Activated B cell treated with CpG ODN at 0.5 μM for 24 hours (primary cell): ENCODE results near the gene FBN2. TPM values are rescaled to one million over a fixed set of nuclear protein-coding genes. Genes with fewer than 3 reads are reported as not detected.

Source experiments
- ATAC-seq: fragments of 200-7000 bp; cut with Tn5 transposase; one replicate; pipeline ENCODE4 v1.10.0; 2021; ENCODE audit warnings: low read depth, mild to moderate bottlenecking, moderate library complexity
- CTCF ChIA-PET: fragments of 350-600 bp; sonication (Branson Sonifier 250); formaldehyde crosslinking; loops from one replicate; lab custom pipeline; 2021; ENCODE audit warnings: antibody characterized with exemption; lab: Charles Lee
- POLR2A ChIA-PET: fragments of 350-600 bp; sonication (Branson Sonifier 250); formaldehyde crosslinking; loops from one replicate; lab custom pipeline; 2021; ENCODE audit warnings: antibody characterized with exemption; lab: Charles Lee
- DNase-seq: peaks from one replicate; pipeline ENCODE4 v3.0.0; 2022
- H3K27ac Mint-ChIP-seq: one replicate; pipeline ENCODE4 v1.8.0; 2020; ENCODE audit warnings: mixed read lengths
- H3K27me3 Mint-ChIP-seq: one replicate; pipeline ENCODE4 v1.8.0; 2021; ENCODE audit warnings: mixed read lengths
- H3K36me3 Mint-ChIP-seq: one replicate; pipeline ENCODE4 v1.8.0; 2021; ENCODE audit warnings: low read depth, mixed read lengths
- H3K4me1 Mint-ChIP-seq: one replicate; pipeline ENCODE4 v1.8.0; 2021; ENCODE audit warnings: mixed read lengths
- H3K4me3 Mint-ChIP-seq: one replicate; pipeline ENCODE4 v1.8.0; 2020; ENCODE audit warnings: mild to moderate bottlenecking, mixed read lengths
- H3K9me3 Mint-ChIP-seq: one replicate; pipeline ENCODE4 v1.8.0; 2020; ENCODE audit warnings: mixed read lengths
- CTCF ChIP-seq: fragments of 200-600 bp; IDR thresholded peaks from one replicate; pipeline ENCODE4 v1.8.0; 2022; ENCODE audit warnings: antibody characterized with exemption, mild to moderate bottlenecking
- intact Hi-C: fragments of 100-400 bp; cut with micrococcal nuclease; formaldehyde crosslinking; loops from one replicate; pipeline ENCODE4 v1.15.1; 2024
- total RNA-seq: library from RNA; stranded (reverse); gene quantifications from 2 replicates; pipeline ENCODE4 v1.2.3, GENCODE V29; 2022

FBN2 gene
- total RNA-seq, 1 donor from 2014 or later, result not detected

- POLR2A ChIA-PET, result no interaction called here
- DNase-seq (no peak), ATAC-seq (no peak)
- H3K27ac Mint-ChIP-seq, result no peak overlapping the region
- H3K36me3 Mint-ChIP-seq, result no peaks in the 10 kb centered on the region
- H3K4me3 Mint-ChIP-seq, result no peak overlapping the region
- no peaks in the 10 kb centered on the region for H3K4me1 Mint-ChIP-seq
- CTCF ChIA-PET, result no interaction called here
- H3K9me3 Mint-ChIP-seq, result no peaks in the 10 kb centered on the region
- TF ChIP-seq CTCF, result no peak
- H3K27me3 Mint-ChIP-seq, result peaks cover 3% of the 10 kb centered on the region
- intact Hi-C loops, result no loop called here
Measured at GRCh38 chr5:128271859-128272464, 266.1 kb downstream of the FBN2 start.

DNA sequence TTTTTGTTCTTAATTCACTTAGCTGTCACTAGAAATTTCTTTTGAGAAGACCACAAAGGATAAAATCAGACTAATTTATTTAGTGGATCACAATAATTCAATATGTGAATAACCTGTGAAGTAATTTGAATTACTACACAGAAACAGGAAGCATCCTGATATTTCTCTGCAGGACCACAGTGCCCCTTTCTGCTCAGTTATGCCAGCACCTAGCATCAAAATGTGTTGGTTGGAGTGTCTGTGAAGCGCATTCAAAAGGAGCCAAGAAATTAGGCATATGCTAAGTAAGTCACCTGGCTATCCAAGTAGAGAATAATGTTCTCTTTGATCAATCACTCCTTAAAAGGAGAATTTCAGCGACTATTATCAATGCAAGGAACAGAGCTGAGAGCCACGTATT, 267.0 kb downstream of the FBN2 start:
- TF ChIP-seq CTCF, result no peak
- H3K4me1 Mint-ChIP-seq, result no peaks in the 10 kb centered on the region
- ChIA-PET CTCF (no interaction called here), POLR2A (no interaction called here)
- no peaks in the 10 kb centered on the region for H3K36me3 Mint-ChIP-seq
- DNase-seq (no peak), ATAC-seq (no peak)
- intact Hi-C loops, result no loop called here
- no peak overlapping the region for H3K4me3 Mint-ChIP-seq
- peaks cover 3% of the 10 kb centered on the region for H3K27me3 Mint-ChIP-seq
- no peaks in the 10 kb centered on the region for H3K9me3 Mint-ChIP-seq
- H3K27ac Mint-ChIP-seq, result no peak overlapping the region

DNA sequence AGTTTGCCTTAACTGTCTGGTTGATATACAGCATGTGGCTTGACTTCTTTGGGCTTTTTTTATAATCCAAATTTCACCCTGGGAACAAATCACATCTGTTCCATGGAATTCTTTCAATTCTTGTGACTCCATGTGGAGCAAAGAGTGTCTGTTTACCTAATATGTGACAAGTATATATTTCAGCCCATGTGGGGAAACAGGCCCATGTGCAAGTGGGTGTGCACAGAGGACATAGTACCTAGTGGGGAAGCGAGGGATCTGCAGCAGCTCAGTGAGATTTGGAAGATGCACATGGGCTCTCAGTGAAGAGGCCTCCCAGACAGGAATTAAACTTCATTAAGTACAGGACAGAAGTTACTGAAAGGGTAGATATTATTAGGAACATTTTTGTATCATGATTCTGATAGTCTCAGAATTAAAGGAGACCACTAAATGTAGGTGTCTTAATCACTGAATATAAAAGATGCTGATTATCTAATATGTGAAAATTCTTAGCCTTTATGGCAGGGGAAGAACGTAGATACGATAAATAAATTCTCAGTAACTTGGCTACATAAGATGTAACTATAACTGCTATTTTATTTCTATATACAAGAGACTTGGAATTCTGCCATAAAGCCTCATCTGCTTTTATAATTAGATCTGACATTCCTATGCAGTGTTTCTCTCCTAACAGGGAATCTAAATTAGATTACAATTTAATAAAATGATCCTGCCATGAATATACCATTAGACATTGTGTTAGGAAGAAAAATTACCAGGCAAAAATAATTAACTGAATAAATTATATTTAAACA, 273.3 kb downstream of the FBN2 start:
- Mint-ChIP-seq H3K9me3 (no peaks in the 10 kb centered on the region), H3K27ac (no peak overlapping the region), H3K4me1 (no peaks in the 10 kb centered on the region), H3K27me3 (peaks cover 3% of the 10 kb centered on the region), H3K4me3 (no peak overlapping the region), H3K36me3 (no peaks in the 10 kb centered on the region)
- TF ChIP-seq CTCF, result no peak
- ChIA-PET CTCF (no interaction called here), POLR2A (no interaction called here)
- DNase-seq (no peak), ATAC-seq (no peak)
- intact Hi-C loops, result no loop called here

DNA sequence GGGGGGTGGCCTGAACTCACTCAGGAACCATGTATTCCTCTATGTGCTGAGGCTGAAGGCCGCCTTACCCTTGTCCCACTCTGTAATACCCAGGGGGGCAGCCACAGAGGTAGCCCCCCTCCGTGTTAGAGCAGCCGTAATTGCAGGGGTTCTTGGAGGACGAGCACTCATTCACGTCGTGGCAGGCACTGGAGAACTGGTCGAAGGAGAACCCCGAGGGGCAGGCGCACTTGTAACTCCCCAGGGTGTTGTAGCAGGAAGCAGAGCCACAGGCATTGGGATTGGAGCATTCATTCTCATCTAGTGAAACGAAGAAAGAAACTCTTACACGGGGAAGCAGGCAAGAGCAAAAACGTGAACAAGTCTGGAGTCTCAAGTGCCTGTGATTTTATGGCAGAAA, 274.7 kb downstream of the FBN2 start:
- H3K9me3 Mint-ChIP-seq, result no peaks in the 10 kb centered on the region

More for the DNA sequence above, 274.7 kb downstream of the FBN2 start:
- peaks cover 3% of the 10 kb centered on the region for H3K27me3 Mint-ChIP-seq
- H3K27ac Mint-ChIP-seq, result no peak overlapping the region
- H3K4me1 Mint-ChIP-seq, result no peaks in the 10 kb centered on the region
- TF ChIP-seq CTCF, result no peak
- H3K4me3 Mint-ChIP-seq, result no peak overlapping the region
- ATAC-seq, result no peak
- intact Hi-C loops, result no loop called here
- no peak for DNase-seq
- POLR2A ChIA-PET, result no interaction called here
- CTCF ChIA-PET, result no interaction called here
- no peaks in the 10 kb centered on the region for H3K36me3 Mint-ChIP-seq
